ENCODE measurements around the gene MTMR3.

GRCh38 chr22:29903371-29903770 is 20.4 kb downstream of the MTMR3 start:
- TF ChIP-seq, protein P1, sequence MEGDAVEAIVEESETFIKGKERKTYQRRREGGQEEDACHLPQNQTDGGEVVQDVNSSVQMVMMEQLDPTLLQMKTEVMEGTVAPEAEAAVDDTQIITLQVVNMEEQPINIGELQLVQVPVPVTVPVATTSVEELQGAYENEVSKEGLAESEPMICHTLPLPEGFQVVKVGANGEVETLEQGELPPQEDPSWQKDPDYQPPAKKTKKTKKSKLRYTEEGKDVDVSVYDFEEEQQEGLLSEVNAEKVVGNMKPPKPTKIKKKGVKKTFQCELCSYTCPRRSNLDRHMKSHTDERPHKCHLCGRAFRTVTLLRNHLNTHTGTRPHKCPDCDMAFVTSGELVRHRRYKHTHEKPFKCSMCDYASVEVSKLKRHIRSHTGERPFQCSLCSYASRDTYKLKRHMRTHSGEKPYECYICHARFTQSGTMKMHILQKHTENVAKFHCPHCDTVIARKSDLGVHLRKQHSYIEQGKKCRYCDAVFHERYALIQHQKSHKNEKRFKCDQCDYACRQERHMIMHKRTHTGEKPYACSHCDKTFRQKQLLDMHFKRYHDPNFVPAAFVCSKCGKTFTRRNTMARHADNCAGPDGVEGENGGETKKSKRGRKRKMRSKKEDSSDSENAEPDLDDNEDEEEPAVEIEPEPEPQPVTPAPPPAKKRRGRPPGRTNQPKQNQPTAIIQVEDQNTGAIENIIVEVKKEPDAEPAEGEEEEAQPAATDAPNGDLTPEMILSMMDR (IDR thresholded peaks at IDR 0.05): no peak
- TF ChIP-seq POLR2AphosphoS5 (IDR thresholded peaks at IDR 0.05) (no peak), EP300 (IDR thresholded peaks at IDR 0.05) (no peak)

Measured in esophagus muscularis mucosa (tissue), 4 donors.